Hematopoietic multipotent progenitor cell treated with erythropoietin and hydrocortisone succinate and interleukin-3 and kit ligand, for 4 days (in vitro differentiated cells): ENCODE measurements around the gene GIGYF1.
"Not testable (repeated sequence)": the region's sequence is repeated elsewhere in the genome, so short reads cannot be mapped to it uniquely, and the experiment has no call there.

Source experiments
- DNase-seq: peaks from one replicate; pipeline ENCODE4 v3.0.0-alpha.2; 2015

The GIGYF1 gene, protein sequence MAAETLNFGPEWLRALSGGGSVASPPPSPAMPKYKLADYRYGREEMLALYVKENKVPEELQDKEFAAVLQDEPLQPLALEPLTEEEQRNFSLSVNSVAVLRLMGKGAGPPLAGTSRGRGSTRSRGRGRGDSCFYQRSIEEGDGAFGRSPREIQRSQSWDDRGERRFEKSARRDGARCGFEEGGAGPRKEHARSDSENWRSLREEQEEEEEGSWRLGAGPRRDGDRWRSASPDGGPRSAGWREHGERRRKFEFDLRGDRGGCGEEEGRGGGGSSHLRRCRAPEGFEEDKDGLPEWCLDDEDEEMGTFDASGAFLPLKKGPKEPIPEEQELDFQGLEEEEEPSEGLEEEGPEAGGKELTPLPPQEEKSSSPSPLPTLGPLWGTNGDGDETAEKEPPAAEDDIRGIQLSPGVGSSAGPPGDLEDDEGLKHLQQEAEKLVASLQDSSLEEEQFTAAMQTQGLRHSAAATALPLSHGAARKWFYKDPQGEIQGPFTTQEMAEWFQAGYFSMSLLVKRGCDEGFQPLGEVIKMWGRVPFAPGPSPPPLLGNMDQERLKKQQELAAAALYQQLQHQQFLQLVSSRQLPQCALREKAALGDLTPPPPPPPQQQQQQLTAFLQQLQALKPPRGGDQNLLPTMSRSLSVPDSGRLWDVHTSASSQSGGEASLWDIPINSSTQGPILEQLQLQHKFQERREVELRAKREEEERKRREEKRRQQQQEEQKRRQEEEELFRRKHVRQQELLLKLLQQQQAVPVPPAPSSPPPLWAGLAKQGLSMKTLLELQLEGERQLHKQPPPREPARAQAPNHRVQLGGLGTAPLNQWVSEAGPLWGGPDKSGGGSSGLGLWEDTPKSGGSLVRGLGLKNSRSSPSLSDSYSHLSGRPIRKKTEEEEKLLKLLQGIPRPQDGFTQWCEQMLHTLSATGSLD (N-terminal part only)

DNA sequence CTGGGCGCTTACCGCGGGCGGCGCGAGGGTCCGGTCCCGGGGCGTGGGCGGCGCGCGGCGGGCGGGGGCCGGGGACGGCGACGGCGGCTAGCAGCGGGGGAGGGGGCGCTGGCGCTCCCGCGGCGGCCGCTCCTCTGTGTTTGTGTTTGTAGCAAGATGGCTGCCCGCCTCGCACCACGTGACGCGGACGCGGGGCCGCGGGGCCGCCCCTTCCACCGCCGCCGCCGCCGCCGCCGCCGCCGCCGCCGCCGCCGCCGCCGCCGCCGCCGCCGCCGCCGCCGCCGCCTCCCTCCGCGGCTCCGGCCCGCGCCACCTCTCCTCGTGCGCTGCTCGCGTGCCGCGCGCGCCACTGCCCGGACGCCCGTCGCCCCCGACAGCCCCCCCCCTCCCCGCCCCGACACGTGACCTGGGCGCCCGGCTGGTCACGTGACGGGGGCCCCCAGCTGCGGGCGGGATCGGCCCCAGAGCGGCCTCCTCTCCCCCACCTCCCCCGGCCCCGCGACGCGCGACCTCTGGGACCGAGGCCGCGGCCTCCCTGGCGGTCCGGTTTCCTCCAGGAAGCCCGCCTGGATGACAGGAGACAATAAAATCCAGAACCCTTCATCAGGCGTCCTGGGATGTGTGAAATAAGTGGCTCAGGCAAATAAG, at the start of gene GIGYF1:
TSS of gene GIGYF1 (minus strand) at position 153 of the 648 bp plus-strand sequence. CDS start 6,012 bp downstream, outside the sequence.
- peak; percentile 86 for DNase-seq

GRCh38 chr7:100739934-100740333, 45.9 kb upstream of the GIGYF1 start:
- DNase-seq: no peak

GRCh38 chr7:100736671-100737070, 42.6 kb upstream of the GIGYF1 start:
- no peak for DNase-seq

- no peak for DNase-seq
Observed at GRCh38 chr7:100735730-100736129, 41.7 kb upstream of the GIGYF1 start.

- DNase-seq: no peak
Observed at GRCh38 chr7:100731937-100732636, 38.0 kb upstream of the GIGYF1 start.

DNA sequence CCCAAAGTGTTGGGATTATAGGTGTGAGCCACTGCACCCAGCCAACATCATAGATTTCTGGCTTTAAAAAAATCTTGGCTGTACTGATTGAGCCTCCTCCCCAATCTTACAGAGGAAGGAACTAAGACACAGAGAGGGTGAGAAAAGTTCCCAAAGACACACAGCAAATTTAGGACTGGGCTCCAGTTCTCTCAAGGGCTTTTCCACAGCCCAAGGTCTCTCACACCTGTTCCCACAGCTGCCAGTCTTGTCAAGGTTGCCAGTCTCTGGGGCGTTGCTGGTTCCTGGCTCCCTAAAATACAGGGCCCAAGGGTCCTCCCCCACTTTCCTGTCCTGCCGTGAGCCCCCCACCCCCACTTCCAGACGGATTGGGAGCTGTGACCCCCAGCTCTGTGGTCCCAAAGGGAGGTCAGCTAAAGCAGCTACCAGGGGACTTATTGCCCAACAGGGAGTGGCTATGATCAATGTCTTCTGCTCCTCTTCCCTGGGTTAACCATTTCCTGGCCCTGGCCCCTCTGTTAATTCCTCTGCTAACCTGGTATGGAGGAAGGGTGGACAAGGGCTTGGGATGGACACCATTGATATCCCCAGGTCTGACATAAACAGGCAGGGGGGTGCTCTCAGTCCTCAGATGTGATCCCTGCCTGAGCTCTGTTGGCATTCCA, 36.2 kb upstream of the GIGYF1 start:
- no peak for DNase-seq

GRCh38 chr7:100728196-100728595, 34.1 kb upstream of the GIGYF1 start:
- no peak for DNase-seq

DNA sequence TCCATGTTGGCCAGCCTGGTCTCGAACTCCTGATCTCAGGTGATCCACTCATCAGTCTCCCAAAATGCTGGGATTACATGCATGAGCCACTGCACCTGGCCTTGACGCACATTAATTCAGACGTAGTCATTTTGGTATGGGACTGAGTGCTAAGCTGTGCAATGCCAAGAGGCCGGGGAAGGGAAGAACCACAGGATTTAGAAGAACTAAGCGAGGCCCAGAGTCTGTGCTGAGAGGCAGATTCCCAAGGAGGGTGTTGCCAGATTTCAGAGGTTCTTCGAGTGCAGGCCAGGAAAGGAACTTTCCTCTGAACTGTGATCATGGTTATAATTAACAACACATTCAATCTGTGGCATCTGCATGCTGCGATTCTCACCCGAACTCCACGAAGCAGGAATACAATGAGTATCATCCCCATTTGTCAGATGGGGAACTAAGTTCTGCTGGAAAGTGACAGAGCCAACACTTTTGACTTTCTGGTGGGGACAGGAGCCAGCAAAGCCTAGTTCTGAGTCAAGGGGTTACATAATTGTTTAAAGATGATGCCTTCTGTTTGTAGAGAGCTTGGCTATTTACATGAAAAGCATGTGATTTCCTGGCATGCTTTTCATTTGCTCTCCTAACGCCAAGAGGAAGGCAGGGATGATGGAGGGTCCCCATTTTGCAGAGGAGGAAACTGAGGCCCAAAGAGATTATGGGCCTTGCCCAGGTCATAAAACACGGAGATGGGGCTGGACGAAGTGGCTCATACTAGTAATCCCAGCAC, 33.1 kb upstream of the GIGYF1 start:
- no peak for DNase-seq

- not testable (repeated sequence) for DNase-seq
Observed at GRCh38 chr7:100724364-100724763, 30.3 kb upstream of the GIGYF1 start.

DNA sequence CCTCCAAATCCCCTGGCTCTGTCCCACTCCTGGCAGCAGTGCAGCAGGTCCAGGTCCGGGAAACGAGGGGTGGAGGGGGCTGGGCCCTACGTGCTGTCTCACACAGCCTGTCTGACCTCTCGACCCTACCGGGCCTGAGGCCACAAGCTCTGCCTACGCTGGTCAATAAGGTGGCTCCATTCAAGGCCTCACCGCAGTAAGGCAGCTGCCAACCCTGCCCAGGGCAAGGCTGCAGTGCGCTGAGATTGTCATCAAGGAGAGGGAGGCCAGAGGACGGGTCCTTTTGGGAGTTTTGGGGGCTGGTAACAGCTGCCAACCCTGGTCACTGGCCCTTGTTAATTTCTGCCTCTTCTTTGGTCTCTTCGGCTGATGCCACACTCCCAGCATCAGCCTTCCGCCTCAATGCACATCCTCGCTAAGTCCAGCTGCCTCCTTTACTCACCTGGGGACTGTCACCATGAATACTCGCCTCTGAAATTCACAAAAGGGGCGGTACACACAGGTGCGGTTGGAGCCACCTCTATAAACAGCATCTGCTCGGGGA, 29.8 kb upstream of the GIGYF1 start:
- no peak for DNase-seq

GRCh38 chr7:100722480-100723212, 28.6 kb upstream of the GIGYF1 start:
- no peak for DNase-seq

GRCh38 chr7:100721505-100721812, 27.4 kb upstream of the GIGYF1 start:
- DNase-seq: no peak

DNA sequence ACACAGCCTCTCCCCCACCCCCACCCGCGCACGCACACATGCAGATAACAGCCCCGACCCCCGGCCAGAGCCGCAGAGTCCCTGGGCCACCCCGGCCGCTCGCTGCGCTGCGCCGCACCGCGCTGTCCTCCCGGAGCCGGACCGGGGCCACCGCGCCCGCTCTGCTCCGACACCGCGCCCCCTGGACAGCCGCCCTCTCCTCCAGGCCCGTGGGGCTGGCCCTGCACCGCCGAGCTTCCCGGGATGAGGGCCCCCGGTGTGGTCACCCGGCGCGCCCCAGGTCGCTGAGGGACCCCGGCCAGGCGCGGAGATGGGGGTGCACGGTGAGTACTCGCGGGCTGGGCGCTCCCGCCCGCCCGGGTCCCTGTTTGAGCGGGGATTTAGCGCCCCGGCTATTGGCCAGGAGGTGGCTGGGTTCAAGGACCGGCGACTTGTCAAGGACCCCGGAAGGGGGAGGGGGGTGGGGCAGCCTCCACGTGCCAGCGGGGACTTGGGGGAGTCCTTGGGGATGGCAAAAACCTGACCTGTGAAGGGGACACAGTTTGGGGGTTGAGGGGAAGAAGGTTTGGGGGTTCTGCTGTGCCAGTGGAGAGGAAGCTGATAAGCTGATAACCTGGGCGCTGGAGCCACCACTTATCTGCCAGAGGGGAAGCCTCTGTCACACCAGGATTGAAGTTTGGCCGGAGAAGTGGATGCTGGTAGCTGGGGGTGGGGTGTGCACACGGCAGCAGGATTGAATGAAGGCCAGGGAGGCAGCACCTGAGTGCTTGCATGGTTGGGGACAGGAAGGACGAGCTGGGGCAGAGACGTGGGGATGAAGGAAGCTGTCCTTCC, 26.8 kb upstream of the GIGYF1 start:
- DNase-seq: peak; percentile 9

- peak; percentile 10 for DNase-seq
Observed at GRCh38 chr7:100720279-100720670, 26.2 kb upstream of the GIGYF1 start, which contains the start of gene EPO. Gene EPO, plus strand, starts transcription at chr7:100720468. Its CDS starts 513 bp downstream, at chr7:100720981.

DNA sequence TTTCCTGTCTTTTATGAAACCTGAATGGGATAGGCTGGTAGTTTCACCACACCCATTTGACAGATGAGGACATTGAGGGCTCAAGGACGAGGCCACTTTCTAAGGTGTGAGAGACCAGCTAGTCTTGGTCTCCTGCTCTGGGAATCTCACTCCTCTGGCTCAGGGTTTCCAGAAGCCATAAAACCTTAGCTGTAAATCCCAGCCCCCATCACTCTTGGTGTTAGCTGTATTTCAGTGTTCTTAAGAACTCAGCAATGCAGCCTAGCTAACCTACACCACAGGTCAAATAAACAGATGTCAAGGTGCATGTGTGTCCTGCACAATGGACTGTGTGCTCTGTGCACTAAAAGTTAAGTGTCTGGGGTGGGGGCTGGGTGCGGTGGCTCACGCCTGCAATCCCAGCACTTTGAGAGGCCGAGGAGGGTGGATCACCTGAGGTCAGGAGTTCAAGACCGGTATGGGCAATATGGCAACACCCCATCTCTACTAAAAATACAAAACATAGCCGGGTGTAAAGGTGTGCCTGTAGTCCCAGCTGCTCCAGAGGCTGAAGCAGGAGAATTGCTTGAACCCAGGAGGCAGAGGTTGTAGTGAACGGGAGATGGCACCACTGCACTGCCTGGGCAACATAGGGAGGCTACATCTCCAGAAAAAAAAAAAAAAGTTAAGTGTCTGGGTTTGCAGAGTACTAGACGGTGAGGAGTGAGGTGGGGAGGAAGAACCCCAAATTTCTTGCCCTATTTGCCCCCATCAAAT, 25.7 kb upstream of the GIGYF1 start:
- DNase-seq: peak; percentile 58

- DNase-seq: not testable (repeated sequence)
Observed at GRCh38 chr7:100717073-100717472, 23.0 kb upstream of the GIGYF1 start.

DNA sequence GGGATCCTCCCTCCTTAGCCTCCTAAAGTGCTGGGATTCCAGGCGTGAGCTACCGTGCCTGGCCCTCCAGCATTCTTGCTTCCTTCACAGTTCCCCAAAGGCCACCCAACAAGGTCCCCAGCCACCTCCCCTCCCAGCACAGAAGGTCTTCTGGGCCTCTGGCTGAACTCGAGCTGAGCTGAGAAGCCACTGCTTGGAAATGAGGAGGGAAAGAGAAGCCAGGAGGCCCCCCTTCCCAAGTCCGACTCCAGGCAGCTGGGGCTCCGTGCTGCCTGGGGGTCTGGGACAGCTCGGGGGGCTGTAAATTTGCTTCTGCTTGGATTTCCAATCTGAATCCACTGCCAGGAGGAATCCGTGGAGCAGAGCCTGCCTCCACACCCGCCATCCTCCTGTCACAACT, 20.7 kb upstream of the GIGYF1 start:
- DNase-seq: no peak

- DNase-seq: no peak
Observed at GRCh38 chr7:100711369-100711768, 17.3 kb upstream of the GIGYF1 start.

GRCh38 chr7:100710452-100710851, 16.4 kb upstream of the GIGYF1 start:
- no peak for DNase-seq
